UCSD-AML1 (cell line): Measurements from ENCODE around the gene PKD2.
"Not testable (repeated sequence)": the region's sequence is repeated elsewhere in the genome, so short reads cannot be mapped to it uniquely, and the experiment has no call there.

ENCODE experiments used
- DNase-seq: peaks from one replicate; lab custom pipeline; 2025; ENCODE audit not compliant: unreplicated experiment; lab: John Stamatoyannopoulos, UW

The PKD2 gene

DNA sequence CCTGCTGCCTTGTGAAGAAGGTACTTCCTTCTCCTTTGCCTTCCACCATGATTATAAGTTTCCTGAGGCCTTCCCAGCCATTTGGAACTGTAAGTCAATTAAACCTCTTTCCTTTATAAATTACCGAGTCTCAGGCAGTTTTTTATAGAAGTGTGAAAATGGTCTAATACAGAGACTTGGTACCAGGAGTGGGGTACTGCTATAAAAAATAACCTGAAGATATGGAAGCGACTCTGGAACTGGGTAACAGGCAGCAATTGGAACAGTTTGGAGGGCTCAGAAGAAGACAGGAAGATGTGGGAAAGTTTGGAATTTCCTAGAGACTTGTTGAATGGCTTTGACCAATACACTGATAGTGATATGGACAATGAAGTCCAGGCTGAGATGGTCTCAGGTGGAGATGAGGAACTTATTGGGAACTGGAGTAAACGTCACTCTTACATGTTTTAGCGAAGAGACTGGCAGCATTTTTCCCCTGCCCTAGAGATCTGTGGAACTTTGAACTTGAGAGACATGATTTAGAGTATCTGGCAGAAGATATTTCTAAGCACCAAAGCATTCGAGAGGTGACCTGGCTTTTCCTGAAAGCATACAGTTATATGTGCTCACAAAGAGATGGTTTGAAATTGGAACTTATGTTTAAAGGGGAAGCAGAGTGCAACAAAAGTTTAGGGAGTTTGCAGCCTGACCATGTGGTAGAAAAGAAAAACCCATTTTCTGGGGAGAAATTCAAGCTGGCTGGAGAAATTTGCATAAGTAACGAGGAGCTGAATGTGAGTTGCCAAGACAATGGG lies 18.6 kb downstream of the PKD2 start:
- not testable (repeated sequence) for DNase-seq

GRCh38 chr4:88027611-88028608 lies 20.5 kb downstream of the PKD2 start:
- no peak for DNase-seq

- no peak for DNase-seq
Observed at GRCh38 chr4:88028946-88029345, 21.5 kb downstream of the PKD2 start.

DNA sequence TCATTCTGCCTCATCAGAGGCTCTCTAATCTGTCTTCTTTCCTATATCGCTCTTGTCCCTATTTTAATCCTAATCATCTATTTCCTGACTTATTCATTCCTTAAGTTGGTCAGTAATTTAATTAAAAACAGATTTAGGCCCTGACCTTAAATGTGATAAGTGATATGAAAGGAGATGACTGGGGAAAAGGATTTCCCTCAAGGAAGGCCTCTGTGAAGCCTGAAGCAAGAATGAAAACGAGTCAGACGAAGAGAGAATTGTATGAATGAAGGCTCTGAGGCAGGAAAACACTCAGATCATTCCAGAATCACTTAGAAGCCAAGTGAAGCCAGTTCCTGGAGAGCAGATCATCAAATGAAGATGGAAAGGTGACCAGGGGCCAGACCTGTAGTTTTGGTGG lies 22.1 kb downstream of the PKD2 start:
- DNase-seq: no peak

GRCh38 chr4:88030565-88031310 lies 23.3 kb downstream of the PKD2 start:
- no peak for DNase-seq

DNA sequence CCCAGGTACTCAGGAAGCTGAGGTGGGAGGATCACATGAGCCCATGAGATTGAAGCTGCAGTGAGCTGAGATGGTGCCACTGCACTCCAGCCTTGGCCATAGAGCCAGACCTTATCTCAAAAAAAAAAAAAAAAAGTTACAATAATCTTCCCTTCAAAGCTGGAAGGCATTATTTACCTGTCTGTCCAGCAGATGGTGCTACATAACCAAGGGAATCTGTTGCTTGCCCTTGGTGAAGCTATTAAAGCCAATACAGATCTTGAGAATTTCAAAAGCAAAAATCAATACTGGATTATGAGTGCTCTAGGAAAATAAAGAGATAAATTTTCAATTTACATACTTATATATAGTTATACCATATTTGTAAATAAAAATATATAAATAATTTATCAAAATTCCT lies 25.9 kb downstream of the PKD2 start:
- DNase-seq: no peak

DNA sequence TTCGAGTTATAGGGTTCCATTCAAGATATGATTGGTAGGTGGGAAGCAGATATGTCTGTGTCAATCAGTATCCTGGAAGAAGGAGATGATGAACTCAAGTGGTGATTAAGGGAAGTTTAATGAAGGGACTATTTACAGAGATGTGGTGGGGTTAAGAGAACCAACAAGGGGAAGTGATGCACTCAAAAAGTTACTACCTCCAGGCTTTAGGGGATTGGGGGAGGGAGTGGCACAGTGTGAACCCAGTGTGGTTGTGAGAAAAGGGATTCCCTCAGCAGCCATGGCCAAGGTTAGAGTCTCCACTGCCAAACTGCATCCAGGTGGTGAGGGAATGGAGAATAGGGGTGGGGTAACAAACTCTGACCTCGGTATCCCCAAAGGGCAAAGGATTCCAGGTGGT lies 27.9 kb downstream of the PKD2 start:
- DNase-seq: no peak

- no peak for DNase-seq
Observed at GRCh38 chr4:88037447-88037846, 30.0 kb downstream of the PKD2 start.

GRCh38 chr4:88037936-88038335 lies 30.5 kb downstream of the PKD2 start:
- no peak for DNase-seq

GRCh38 chr4:88040707-88041106 lies 33.3 kb downstream of the PKD2 start:
- DNase-seq: no peak

GRCh38 chr4:88041626-88042025 lies 34.2 kb downstream of the PKD2 start:
- no peak for DNase-seq

DNA sequence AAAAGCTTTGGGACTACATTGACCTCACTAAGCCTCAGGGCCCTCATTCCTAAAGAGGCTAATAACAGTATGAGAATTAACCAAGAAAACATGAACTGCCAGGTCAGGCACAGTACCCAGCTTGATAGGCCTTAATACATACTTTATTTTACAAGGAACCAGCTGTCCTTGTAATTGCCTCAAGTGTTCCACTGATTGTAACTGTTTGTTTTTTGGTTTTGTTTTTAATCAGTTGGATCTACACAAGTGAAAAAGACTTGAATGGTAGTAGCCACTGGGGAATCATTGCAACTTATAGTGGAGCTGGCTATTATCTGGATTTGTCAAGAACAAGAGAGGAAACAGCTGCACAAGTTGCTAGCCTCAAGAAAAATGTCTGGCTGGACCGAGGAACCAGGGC lies 35.6 kb downstream of the PKD2 start:
- no peak for DNase-seq

DNA sequence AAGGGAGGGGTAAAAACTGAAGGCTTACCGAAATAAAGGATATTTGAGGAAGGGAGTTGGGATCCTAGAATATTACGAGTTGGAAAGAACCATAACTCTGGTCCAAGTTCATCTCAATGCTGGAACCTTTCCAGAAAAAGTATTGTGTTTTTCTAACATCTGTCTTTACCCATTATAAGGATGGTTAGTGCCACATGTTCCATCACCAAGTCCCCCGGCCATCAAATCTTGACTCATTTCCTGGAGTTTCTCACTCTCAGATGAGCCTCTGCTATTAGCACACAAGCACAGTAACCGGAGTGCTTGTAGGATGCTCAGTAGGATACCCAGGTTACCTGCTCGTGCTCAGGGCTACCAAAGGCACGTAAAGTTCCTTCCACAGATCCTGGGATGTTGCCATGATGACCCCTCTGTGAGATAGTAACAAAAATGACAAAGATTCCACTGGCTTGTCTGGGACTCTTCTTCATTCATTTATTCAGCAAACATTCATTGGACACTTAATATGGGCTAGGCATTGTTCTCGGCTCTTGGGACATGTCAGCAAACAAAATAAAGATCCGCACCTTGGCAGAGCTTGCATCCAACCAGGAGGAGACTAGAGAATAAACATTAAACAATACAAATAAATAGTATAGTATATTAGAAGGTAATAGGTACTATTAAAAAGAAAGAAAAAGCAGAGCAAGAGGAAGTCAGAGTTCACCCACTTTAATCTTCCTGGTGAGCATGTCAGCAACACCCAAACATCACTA lies 36.3 kb downstream of the PKD2 start:
- DNase-seq: no peak

- peak; percentile 13 for DNase-seq
Observed at GRCh38 chr4:88045021-88045420, 37.6 kb downstream of the PKD2 start.

- DNase-seq: no peak
Observed at GRCh38 chr4:88054229-88054628, 46.8 kb downstream of the PKD2 start.

DNA sequence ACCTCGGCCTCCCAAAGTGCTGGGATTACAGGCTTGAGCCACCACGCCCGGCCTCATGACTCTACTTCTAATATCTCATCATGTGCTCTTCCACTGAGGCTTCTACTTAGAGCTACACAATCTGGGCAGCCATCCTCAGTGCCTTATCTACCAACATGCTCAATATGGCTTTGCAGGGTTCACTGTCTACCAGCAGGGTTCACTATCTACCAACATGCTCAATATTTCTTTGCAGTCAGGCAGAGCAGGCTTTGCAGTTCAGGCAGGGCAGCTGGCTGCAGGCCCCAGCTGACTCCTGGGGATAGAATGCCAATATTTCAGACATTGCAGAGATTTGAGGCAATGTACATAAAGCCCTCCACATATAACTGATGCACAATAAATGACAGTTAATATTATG lies 47.5 kb downstream of the PKD2 start:
- DNase-seq: peak; percentile 11

DNA sequence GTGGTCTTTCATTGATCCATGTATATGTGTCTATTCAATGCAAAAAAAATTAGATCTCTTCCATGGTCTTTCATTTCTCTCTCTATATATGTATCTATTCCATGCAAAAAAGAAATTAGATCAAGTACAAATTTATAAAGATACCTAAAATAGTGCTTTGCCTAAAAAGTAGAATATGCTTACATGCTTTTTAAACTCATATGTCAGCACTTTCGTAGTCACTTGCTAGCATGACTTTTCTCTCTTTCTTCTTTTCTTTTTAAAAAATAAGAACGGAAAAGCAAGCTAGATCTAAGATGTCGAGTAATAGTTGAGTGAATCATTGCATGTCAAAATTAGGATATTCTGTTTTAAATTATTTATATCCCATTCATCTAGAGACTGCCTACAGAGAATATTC lies 50.9 kb downstream of the PKD2 start:
- no peak for DNase-seq

GRCh38 chr4:88059766-88060165 lies 52.3 kb downstream of the PKD2 start:
- DNase-seq: no peak

DNA sequence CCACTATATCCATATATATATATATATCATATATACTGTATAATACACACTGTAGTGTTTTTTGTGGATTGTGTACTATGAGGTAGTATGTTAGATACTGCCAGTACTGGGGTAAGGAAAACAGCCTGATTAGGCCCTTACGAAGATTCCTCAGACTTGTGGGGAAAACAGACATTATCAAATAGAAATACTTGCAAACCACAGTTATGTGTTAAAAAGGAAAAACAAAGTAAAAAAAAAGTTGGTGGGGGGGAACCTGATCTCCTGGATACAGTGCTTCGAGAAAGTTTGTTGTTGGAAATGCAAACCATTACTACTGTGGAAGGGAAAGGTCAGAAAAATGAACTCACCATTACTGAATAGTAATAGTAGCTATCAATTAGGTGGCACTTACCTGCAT lies 53.0 kb downstream of the PKD2 start:
- DNase-seq: no peak

DNA sequence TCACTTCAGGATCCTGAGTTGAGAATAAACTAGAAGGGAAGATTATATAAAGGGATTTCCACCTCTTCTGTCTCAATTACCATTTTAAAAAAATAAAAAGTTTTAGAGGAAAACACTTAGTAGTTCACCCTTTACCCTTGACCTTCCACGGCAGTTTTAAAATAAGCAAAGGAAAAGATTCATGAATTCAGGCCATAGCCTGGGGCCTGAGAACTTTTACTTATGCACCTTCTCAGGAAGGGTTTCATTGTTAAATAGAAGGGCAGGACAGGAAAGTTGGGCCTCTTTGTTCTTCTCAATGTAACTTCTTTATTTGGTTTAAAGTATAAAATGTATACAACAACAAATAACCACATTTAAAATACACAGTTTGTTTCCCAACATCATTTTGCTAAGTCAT lies 54.9 kb downstream of the PKD2 start:
- DNase-seq: no peak

DNA sequence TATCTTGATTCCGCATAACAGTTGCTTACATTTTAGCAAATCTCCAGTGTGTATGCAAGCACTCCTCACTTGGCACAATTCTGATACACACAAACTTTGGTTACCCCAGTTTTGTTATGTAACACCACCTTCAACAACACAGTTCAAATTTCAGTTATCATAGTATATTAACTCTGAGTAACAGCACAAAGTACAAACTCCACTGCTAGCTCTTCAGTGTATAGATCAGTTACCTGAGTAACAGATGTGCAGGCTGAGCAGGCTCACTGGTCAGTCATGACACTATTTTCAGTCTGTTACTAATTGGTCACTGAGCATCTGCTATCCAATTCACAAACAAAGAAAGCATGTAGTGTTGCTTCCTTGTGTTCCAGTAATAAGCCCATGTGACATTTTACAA lies 55.4 kb downstream of the PKD2 start:
- no peak for DNase-seq
